Measurements from ENCODE around the gene KRTAP10-4. TPM values are rescaled to one million over a fixed set of nuclear protein-coding genes. Genes with fewer than 3 reads are reported as not detected.
"Not testable (repeated sequence)": the region's sequence is repeated elsewhere in the genome, so short reads cannot be mapped to it uniquely, and the experiment has no call there.

The KRTAP10-4 gene, protein sequence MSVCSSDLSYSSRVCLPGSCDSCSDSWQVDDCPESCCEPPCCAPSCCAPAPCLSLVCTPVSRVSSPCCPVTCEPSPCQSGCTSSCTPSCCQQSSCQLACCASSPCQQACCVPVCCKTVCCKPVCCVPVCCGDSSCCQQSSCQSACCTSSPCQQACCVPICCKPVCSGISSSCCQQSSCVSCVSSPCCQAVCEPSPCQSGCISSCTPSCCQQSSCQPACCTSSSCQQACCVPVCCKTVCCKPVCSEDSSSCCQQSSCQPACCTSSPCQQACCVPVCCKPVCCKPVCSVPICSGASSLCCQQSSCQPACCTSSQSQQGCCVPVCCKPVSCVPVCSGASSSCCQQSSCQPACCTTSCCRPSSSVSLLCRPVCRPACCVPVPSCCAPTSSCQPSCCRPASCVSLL
- total RNA-seq (ENCODE audit: insufficient read depth, low replicate concordance): 4.8 TPM

DNA sequence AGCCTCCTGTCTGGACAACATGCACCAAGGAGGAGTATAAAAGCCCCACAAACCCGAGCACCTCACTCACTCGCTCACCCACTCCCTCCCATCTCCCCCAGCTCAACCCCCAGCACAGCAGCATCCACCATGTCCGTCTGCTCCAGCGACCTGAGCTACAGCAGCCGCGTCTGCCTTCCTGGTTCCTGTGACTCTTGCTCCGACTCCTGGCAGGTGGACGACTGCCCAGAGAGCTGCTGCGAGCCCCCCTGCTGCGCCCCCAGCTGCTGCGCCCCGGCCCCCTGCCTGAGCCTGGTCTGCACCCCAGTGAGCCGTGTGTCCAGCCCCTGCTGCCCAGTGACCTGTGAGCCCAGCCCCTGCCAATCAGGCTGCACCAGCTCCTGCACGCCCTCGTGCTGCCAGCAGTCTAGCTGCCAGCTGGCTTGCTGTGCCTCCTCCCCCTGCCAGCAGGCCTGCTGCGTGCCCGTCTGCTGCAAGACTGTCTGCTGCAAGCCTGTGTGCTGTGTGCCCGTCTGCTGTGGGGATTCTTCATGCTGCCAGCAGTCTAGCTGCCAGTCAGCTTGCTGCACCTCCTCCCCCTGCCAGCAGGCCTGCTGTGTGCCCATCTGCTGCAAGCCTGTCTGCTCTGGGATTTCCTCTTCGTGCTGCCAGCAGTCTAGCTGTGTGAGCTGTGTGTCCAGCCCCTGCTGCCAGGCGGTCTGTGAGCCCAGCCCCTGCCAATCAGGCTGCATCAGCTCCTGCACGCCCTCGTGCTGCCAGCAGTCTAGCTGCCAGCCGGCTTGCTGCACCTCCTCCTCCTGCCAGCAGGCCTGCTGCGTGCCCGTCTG is at the start of gene KRTAP10-4:
TSS of gene KRTAP10-4 (plus strand) at position 100 of the 827 bp plus-strand sequence. CDS start at position 130, 30 bp downstream.
- DNase-seq (ENCODE audit: low spot score): not testable (repeated sequence)

DNA sequence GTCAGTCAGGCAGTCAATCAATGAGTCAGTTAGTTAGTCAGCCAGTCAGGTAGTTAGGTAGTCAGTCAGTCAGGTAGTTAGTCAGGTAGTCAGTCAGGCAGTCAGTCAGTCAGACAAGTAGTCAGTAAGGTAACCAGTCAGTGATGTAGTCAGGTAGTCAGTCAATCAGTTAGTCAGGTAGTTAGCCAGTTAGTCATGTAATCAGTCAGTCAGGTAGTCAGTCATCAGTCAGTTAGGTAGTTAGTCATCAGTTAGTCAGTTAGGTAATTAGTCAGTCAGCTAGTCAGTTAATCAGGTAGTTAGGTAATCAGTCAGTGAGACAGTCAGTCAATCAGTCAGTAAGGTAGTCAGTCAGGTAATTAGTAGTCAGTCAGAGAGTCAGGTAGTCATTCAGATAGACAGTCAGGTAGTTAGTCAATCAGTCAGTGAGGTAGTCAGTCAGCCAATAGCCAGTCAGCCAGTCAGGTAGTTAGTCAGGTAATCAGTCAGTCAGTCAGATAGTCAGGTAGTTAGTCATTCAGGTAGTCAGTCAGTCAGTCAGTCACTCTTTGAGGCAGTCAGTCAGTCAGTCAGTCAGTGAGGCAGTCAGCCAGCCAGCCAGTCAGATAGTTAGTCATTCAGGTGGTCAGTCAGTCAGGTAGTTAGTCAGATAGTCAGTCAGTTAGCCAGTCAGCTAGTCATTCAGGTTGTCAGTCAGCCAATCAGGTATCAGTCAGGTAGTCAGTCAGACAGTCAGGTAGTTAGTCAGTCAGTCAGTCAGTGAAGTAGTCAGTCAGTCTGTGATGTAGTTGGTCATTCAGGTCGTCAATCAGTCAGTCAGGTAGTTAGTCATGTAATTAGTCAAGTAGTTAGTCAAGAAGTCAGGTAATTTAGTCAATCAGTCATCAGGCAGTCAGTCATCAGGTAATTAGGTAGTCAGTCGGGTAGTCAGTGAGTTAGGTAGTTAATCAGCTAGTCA is 48.8 kb upstream of the KRTAP10-4 start:
- no peak for DNase-seq (ENCODE audit: low spot score)

DNA sequence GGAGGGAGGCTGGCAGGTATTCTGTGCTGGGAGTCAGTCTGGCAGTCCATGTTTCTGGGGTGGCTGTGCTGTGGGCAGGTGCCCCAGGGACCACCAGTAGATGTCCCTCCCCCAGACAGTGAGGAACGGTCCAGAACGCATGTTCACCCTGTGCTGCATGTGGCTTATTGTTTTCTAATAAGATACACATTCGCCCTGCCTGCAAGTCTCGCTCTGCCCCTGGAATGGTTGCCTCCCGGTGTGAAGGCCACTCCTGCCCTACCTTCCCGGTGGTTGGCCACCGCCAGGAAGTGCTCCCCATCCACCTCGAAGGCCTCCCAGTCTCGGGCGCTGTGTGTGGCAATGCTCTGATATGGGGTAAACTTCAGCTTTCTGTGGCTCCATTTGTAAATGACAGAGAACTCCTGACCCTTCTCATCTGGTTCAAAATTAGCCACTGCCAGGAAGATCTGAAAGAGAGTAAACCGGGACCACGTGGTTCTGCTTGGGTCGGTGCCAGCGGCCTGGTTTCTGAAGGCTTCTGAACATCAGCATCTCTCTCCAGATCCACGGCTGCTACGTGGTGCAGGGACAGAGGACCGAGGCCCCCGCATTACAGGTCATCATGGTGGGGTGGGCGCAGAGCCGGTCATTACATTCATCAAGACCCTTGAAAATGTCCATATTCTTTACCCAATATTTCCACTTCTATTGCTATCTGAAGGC is 48.0 kb upstream of the KRTAP10-4 start:
- no peak for DNase-seq (ENCODE audit: low spot score)

DNA sequence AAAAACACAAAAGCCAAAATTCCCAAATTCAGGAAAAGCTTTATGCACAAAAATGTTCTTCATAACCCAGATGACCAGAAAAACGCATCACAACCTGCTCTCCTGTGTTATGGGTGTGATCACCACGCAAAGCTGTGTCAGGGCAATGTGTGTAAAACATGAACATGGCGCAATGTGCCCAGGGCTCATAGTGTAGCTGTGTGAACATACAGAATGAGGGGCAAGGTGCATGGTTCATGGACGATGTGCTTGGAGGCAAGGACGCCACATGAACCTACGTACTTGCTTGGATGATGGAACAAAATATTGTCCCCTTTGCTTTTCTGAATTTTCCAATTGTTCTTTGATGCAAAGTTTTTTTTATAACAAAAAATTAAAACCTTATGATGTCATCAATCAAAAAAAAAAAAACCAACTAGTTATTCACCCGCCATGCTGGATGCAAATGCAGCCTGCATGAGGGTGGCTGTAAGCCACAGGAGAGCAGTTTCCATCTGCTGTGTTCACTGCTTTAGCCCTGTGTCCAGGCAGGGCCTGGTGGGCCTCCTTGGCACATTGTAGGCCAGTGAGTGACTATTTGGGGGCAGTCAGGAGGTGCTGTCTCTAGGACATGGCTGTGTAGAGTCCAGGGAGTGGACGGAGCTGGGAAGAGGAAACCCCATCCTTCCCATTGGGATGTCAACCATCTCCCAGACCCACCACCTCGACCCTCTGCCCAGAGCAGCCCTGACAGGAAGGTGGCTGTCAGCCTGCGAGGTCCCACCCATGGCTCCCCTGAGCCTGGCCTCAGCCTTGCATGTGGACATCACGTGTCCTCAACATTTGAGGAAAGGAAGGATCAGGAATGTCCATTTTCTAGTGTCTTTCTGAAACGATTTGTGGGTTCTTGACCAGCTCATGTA is 47.2 kb upstream of the KRTAP10-4 start:
- no peak for DNase-seq (ENCODE audit: low spot score)

DNA sequence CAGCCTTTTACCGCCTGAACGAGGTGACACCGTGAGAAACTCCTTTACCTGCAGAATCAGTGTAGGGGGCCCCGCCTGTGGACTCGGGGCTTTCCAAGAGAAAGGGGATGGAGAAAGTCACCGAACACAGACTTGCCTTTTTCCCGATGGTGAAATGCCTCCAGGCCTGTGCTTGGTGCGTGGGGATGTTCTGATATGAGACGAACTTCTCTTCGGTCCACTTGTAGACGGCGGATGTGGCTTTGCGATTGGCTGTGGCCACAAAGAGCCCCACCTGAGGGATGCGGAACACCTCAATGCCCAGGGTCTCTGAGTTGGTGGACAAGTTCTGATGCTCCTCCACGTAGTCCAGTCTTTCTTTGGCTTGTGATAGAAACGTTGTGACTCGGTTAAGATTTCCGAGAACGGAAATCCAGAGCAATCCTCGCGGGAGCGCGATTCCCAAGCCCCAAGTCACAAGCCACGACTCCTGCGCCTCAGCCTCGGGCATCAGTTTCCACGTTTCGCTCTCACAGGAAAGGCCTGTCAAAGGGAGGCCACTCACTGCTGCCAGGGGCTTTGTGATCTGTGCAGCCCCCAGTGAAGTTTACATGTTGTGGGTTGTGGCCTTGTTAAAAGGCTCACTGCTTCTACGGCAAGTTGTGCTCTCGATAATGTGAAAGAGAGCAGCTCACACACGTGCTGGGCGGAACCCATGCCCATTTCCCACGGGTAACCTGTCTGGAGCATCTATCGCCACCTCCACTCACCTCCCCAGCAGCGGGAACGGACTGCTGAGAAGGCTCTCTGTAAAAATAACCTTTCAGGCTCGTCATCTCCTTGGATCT is 46.2 kb upstream of the KRTAP10-4 start:
- no peak for DNase-seq (ENCODE audit: low spot score)

DNA sequence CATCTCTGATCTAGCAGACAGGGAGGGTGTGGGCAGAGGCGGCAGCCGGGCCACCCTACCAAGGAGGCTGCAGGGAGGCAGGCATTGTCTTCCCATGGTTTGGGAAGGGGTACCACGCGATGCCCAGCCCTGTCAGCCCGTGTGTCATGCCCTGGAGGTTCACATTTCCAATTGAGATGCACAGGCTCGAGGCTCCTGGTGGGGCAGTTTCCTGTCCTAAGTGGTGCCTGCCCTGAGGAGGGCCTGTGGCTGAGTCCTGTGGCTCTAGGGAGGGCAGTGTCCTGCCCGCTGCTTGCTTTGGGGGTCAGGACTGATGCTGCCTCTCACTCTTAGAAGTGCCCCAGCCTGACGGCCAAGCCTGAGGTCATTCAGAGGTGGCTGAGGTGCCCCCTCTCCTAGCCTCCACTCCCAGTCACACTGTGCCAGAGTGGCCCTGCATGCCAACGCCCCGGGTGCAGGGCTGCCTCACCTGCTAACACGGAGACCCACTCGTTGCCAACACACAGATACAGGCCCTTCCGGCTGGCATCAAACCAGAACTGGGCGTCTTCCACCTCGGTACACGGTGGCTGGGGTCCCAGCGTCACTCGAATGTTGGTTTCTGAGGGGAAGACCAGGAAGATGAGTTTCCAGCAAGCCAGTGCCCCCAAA is 45.4 kb upstream of the KRTAP10-4 start:
- no peak for DNase-seq (ENCODE audit: low spot score)

DNA sequence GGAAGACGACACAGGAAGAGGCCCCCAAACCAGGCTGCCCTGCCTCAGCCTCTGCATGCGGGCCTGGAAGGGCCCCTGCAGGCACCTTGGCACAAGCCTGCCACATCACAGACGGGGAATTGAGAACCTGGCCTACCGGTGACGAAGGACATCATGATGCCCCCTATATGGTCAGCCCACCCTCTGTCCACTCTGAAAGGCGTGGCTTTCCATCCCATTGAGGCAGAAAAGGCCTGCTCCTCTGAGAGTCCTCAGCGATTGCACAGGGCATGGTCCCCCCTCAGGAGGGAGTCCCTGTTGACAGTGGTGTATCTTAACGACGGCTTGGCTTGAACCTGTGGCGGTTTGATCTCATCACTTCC is 44.9 kb upstream of the KRTAP10-4 start:
- no peak for DNase-seq (ENCODE audit: low spot score)

DNA sequence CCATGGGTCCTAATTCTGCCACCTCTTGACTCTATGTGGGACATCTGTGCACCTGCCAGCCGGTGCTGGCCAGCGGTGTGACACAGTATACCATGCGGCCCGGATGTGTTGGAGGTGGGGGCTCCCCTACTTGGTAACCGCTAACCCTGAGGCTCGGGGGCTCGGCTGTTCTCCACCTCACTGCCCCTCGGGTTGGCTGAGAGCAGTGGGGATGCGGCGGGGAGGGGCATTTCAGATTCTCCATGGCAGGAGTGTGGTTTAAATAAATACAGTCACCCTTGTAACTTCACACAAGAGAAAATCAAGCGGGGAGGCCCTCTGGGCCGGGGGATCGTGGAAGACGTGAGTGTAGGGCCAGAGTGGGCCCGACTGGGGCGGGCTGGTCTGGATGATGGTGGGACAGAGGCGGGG is 44.5 kb upstream of the KRTAP10-4 start:
- no peak for DNase-seq (ENCODE audit: low spot score)

- no peak for DNase-seq (ENCODE audit: low spot score)
These were observed 43.9 kb upstream of the KRTAP10-4 start for GRCh38 chr21:44529503-44530125.

- no peak for DNase-seq (ENCODE audit: low spot score)
These were observed 43.2 kb upstream of the KRTAP10-4 start for GRCh38 chr21:44530221-44530902.

DNA sequence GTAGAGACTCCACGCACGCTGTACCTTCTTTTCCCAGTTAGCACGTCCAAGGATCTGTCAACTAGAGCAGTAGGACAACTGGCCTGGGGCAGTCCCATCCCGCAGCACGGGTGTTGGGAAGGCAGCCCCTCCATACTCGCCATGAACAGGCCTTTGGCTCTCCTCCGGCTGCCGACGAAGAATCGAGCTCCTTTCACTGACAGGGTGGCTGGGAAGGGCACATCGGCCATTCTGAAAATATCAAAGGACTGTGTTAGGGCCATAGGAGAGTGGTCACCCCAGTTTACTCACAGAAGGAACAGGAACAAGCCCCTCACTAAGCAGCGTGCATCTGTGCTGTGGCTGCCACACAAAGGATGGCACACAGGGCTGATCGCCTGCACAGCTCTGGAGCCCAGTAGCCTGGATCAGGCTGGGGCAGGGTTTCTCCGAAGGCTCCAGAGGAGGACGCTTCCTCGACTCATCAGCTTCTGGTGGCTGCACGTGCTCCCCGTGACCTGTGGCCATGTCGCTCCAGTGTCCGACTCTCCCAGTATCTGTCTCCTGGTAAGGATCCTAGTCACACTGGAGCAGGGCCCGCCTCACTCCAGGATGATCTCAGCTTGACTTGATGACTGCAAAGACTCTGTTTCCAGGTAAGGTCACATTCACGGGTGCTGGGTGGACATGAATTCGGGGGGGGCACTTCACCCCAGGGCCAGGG is 42.5 kb upstream of the KRTAP10-4 start:
- DNase-seq (ENCODE audit: low spot score): no peak

GRCh38 chr21:44531606-44532564 is 41.6 kb upstream of the KRTAP10-4 start:
- no peak for DNase-seq (ENCODE audit: low spot score)

- DNase-seq (ENCODE audit: low spot score): no peak
These were observed 40.8 kb upstream of the KRTAP10-4 start for GRCh38 chr21:44532712-44533111.

DNA sequence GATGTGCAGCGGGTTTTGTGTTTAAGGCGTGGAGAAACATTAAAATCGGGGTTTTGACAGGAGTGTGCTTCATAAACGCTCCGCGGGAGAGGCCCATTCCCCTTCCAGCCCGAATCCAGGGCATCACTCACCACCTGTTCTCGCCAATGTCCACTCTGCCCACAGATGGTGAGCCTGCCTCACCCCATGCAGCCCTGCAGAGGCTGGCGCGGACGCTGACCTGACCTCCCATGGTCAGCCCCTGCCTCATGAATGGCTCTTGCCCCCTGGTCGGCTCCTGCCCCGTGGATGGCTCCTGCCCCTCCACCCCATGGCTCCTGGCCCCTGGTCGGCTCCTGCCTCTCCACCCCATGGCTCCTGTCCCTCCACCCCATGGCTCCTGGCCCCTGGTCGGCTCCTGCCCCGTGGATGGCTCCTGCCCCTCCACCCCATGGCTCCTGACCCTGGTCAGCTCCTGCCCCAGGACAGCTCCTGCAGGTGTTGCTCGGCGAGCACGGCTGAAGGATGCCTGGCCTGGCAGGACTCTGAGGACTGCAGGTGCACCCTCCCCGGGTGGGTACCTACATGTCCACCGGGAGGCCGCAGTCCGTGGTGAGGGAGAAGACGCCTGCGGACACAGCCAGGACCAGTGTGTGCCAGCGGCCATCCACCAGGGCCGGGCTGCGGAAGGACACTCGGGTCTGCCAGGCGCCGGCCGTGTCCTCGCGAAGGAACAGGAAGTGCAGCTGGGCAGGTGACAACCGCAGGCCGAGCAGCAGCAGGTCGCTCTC is 40.2 kb upstream of the KRTAP10-4 start:
- DNase-seq (ENCODE audit: low spot score): no peak

Measured in umbilical cord (tissue), 2 donors.